ENCODE data around the gene NFYB. TPM values are rescaled to one million over a fixed set of nuclear protein-coding genes. Genes with fewer than 3 reads are reported as not detected.

The NFYB gene
- total RNA-seq, 4 donors from 2014 or later: 41.6 to 61.4 (median 46.3) TPM

- Histone ChIP-seq H3K27me3 (no peaks in the 10 kb centered on the region), H3K9me3 (no peaks in the 10 kb centered on the region), H3K4me1 (peaks cover 0 to 59% (median 19%) of the 10 kb centered on the region in 4 donors), H3K27ac (peak overlapping the region; percentile 62 to 93 (median 85)), H3K36me3 (peaks cover 0 to 20% (median 0%) of the 10 kb centered on the region in 3 donors), H3K4me3 (peak overlapping the region; percentile 68 to 94 (median 82))
- WGBS, 2 donors: 1% methylated on average over 27 to 30 of the region's 78 CpGs
- no peak for DNase-seq (ENCODE audit: low spot score in 2 of 2)
- TF ChIP-seq POLR2A (IDR thresholded peaks at IDR 0.05) (no peak), EP300 (IDR thresholded peaks at IDR 0.05) (no peak), CTCF (IDR thresholded peaks at IDR 0.05) (no peak)
Measured at GRCh38 chr12:104137001-104137901, 759 bp downstream of the NFYB start.

- Histone ChIP-seq H3K27me3 (no peaks in the 10 kb centered on the region), H3K36me3 (peaks cover 0 to 25% (median 0%) of the 10 kb centered on the region in 3 donors), H3K4me3 (peak overlapping the region; percentile 68 to 94 (median 82)), H3K9me3 (no peaks in the 10 kb centered on the region), H3K27ac (peak overlapping the region; percentile 62 to 93 (median 85)), H3K4me1 (peaks cover 0 to 66% (median 19%) of the 10 kb centered on the region in 4 donors)
- TF ChIP-seq CTCF (IDR thresholded peaks at IDR 0.05): no peak
- TF ChIP-seq POLR2A (IDR thresholded peaks at IDR 0.05): no peak
- TF ChIP-seq EP300 (IDR thresholded peaks at IDR 0.05): no peak
- DNase-seq (ENCODE audit: low spot score in 2 of 2): no peak
Measured at GRCh38 chr12:104136577-104136976, 1.4 kb downstream of the NFYB start.

- no peak for DNase-seq (ENCODE audit: low spot score in 2 of 2)
- Histone ChIP-seq H3K36me3 (peaks cover 0 to 39% (median 0%) of the 10 kb centered on the region in 3 donors), H3K27me3 (no peaks in the 10 kb centered on the region), H3K27ac (no peak overlapping the region), H3K4me3 (no peak overlapping the region), H3K9me3 (no peaks in the 10 kb centered on the region), H3K4me1 (peaks cover 0 to 83% (median 19%) of the 10 kb centered on the region in 4 donors)
- TF ChIP-seq EP300 (IDR thresholded peaks at IDR 0.05): no peak
- no peak for TF ChIP-seq CTCF (IDR thresholded peaks at IDR 0.05)
- no peak for TF ChIP-seq POLR2A (IDR thresholded peaks at IDR 0.05)
- 94 to 100% methylated on average over 1 of the region's 1 CpG for WGBS, 2 donors
Measured at GRCh38 chr12:104134882-104135281, 3.1 kb downstream of the NFYB start.

GRCh38 chr12:104133866-104134265 is 4.1 kb downstream of the NFYB start:
- H3K9me3 ChIP-seq: no peaks in the 10 kb centered on the region
- 72 to 80% methylated on average over 1 of the region's 1 CpG for WGBS, 2 donors
- no peak overlapping the region for H3K27ac ChIP-seq
- TF ChIP-seq POLR2A (IDR thresholded peaks at IDR 0.05): no peak
- no peak for TF ChIP-seq CTCF (IDR thresholded peaks at IDR 0.05)
- TF ChIP-seq EP300 (IDR thresholded peaks at IDR 0.05): no peak
- no peak overlapping the region for H3K4me3 ChIP-seq
- peaks cover 0 to 46% (median 0%) of the 10 kb centered on the region in 3 donors for H3K36me3 ChIP-seq
- peaks cover 0 to 82% (median 17%) of the 10 kb centered on the region in 4 donors for H3K4me1 ChIP-seq
- H3K27me3 ChIP-seq: no peaks in the 10 kb centered on the region
- DNase-seq (ENCODE audit: low spot score in 2 of 2): no peak

- H3K27ac ChIP-seq: no peak overlapping the region
Measured at GRCh38 chr12:104133321-104133720, 4.7 kb downstream of the NFYB start.

More at GRCh38 chr12:104133321-104133720, 4.7 kb downstream of the NFYB start:
- no peak for DNase-seq (ENCODE audit: low spot score in 2 of 2)
- Histone ChIP-seq H3K27me3 (no peaks in the 10 kb centered on the region), H3K36me3 (peaks cover 0 to 51% (median 0%) of the 10 kb centered on the region in 3 donors), H3K4me3 (no peak overlapping the region), H3K4me1 (peaks cover 0 to 77% (median 15%) of the 10 kb centered on the region in 4 donors), H3K9me3 (no peaks in the 10 kb centered on the region)
- no peak for TF ChIP-seq CTCF (IDR thresholded peaks at IDR 0.05)
- TF ChIP-seq POLR2A (IDR thresholded peaks at IDR 0.05): no peak
- no peak for TF ChIP-seq EP300 (IDR thresholded peaks at IDR 0.05)
- WGBS, 2 donors: 81 to 88% methylated on average over 5 of the region's 5 CpGs

Measured in tibial nerve (tissue), 4 donors.